Activated CD8-positive, alpha-beta memory T cell treated with anti-CD3 and anti-CD28 coated beads for 24 hours (primary cell): ENCODE results near the gene GRK4.
"Not testable (repeated sequence)": the region's sequence is repeated elsewhere in the genome, so short reads cannot be mapped to it uniquely, and the experiment has no call there.

ENCODE experiments used
- DNase-seq: peaks from one replicate; pipeline ENCODE4 v3.0.0-alpha.2; 2020

Gene GRK4

GRCh38 chr4:2942532-2943363, 20.6 kb upstream of the GRK4 start:
- DNase-seq, result peak; percentile 58

- DNase-seq, result peak; percentile 52
These were observed 19.8 kb upstream of the GRK4 start for GRCh38 chr4:2943364-2944090.

- no peak for DNase-seq
These were observed 19.3 kb upstream of the GRK4 start for GRCh38 chr4:2944091-2944482.

- DNase-seq, result no peak
These were observed 18.5 kb upstream of the GRK4 start for GRCh38 chr4:2944586-2945526.

- DNase-seq, result not testable (repeated sequence)
These were observed 17.5 kb upstream of the GRK4 start for GRCh38 chr4:2945619-2946604.

- no peak for DNase-seq
These were observed 16.4 kb upstream of the GRK4 start for GRCh38 chr4:2946812-2947600.

- no peak for DNase-seq
These were observed 15.4 kb upstream of the GRK4 start for GRCh38 chr4:2947926-2948325.

GRCh38 chr4:2948895-2949781, 14.2 kb upstream of the GRK4 start:
- DNase-seq, result no peak

GRCh38 chr4:2949782-2950125, 13.6 kb upstream of the GRK4 start:
- DNase-seq, result no peak

- no peak for DNase-seq
These were observed 13.0 kb upstream of the GRK4 start for GRCh38 chr4:2950221-2950989.

- DNase-seq, result no peak
These were observed 9.9 kb upstream of the GRK4 start for GRCh38 chr4:2953496-2953895.

- peak; percentile 87 for DNase-seq
These were observed 8.8 kb upstream of the GRK4 start for GRCh38 chr4:2954358-2955185.

GRCh38 chr4:2955186-2956044, 8.0 kb upstream of the GRK4 start:
- not testable (repeated sequence) for DNase-seq

GRCh38 chr4:2958446-2958845, 4.9 kb upstream of the GRK4 start:
- no peak for DNase-seq

GRCh38 chr4:2960450-2960849, 2.9 kb upstream of the GRK4 start:
- not testable (repeated sequence) for DNase-seq

GRCh38 chr4:2961421-2961810, 2.0 kb upstream of the GRK4 start:
- peak; percentile 69 for DNase-seq

GRCh38 chr4:2961811-2962441, 1.4 kb upstream of the GRK4 start:
- DNase-seq, result peak; percentile 79
